Activated naive CD8-positive, alpha-beta T cell treated with anti-CD3 and anti-CD28 coated beads for 36 hours (primary cell): ENCODE measurements around the gene SLC15A3. TPM values are rescaled to one million over a fixed set of nuclear protein-coding genes. Genes with fewer than 3 reads are reported as not detected.
"Not testable (repeated sequence)": the region's sequence is repeated elsewhere in the genome, so short reads cannot be mapped to it uniquely, and the experiment has no call there.

Experiments used
- DNase-seq: peaks from one replicate; pipeline ENCODE4 v3.0.0; 2021
- H3K27ac Mint-ChIP-seq: one replicate; pipeline ENCODE4 v1.8.0; 2022; ENCODE audit warnings: mild to moderate bottlenecking, moderate library complexity, mixed read lengths
- H3K27me3 Mint-ChIP-seq: one replicate; pipeline ENCODE4 v1.8.0; 2022; ENCODE audit warnings: mild to moderate bottlenecking, mixed read lengths
- H3K36me3 Mint-ChIP-seq: one replicate; pipeline ENCODE4 v1.8.0; 2021; ENCODE audit warnings: mild to moderate bottlenecking, mixed read lengths
- H3K4me1 Mint-ChIP-seq: one replicate; pipeline ENCODE4 v1.8.0; 2021; ENCODE audit warnings: mixed read lengths
- H3K4me3 Mint-ChIP-seq: one replicate; pipeline ENCODE4 v1.8.0; 2022; ENCODE audit warnings: mild to moderate bottlenecking, moderate library complexity, mixed read lengths
- H3K9me3 Mint-ChIP-seq: one replicate; pipeline ENCODE4 v1.8.0; 2022; ENCODE audit warnings: mixed read lengths
- total RNA-seq, 2 experiments: library from RNA; stranded (reverse); gene quantifications; one replicate each; pipeline ENCODE4 v1.2.3, GENCODE V29; 2021

The SLC15A3 gene
- total RNA-seq, 2 experiments from 2014 or later = 6.3 to 6.9 TPM

GRCh38 chr11:60984636-60985035 is 32.7 kb upstream of the SLC15A3 start:
- Mint-ChIP-seq H3K9me3 (no peaks in the 10 kb centered on the region), H3K27ac (peak overlapping the region; percentile 93), H3K27me3 (no peaks in the 10 kb centered on the region), H3K4me3 (peak overlapping the region; percentile 75), H3K36me3 (peaks cover 68% of the 10 kb centered on the region), H3K4me1 (peaks cover 92% of the 10 kb centered on the region)
- no peak for DNase-seq

- Mint-ChIP-seq H3K27ac (peak overlapping the region; percentile 93), H3K4me3 (peak overlapping the region; percentile 75), H3K9me3 (no peaks in the 10 kb centered on the region), H3K4me1 (peaks cover 91% of the 10 kb centered on the region), H3K27me3 (no peaks in the 10 kb centered on the region), H3K36me3 (peaks cover 67% of the 10 kb centered on the region)
- no peak for DNase-seq
These were observed 32.2 kb upstream of the SLC15A3 start for GRCh38 chr11:60984149-60984548.

GRCh38 chr11:60982184-60982583 is 30.2 kb upstream of the SLC15A3 start:
- Mint-ChIP-seq H3K4me1 (peaks cover 91% of the 10 kb centered on the region), H3K9me3 (no peaks in the 10 kb centered on the region), H3K4me3 (peak overlapping the region; percentile 75), H3K27me3 (no peaks in the 10 kb centered on the region), H3K36me3 (peaks cover 62% of the 10 kb centered on the region), H3K27ac (peak overlapping the region; percentile 93)
- no peak for DNase-seq

GRCh38 chr11:60981515-60981914 is 29.5 kb upstream of the SLC15A3 start:
- Mint-ChIP-seq H3K4me3 (peak overlapping the region; percentile 69), H3K9me3 (no peaks in the 10 kb centered on the region), H3K36me3 (peaks cover 62% of the 10 kb centered on the region), H3K27ac (peak overlapping the region; percentile 93), H3K4me1 (peaks cover 90% of the 10 kb centered on the region), H3K27me3 (no peaks in the 10 kb centered on the region)
- DNase-seq = no peak

GRCh38 chr11:60978546-60979380 is 26.8 kb upstream of the SLC15A3 start:
- Mint-ChIP-seq H3K4me3 (peak overlapping the region; percentile 76), H3K9me3 (no peaks in the 10 kb centered on the region), H3K4me1 (peaks cover 79% of the 10 kb centered on the region), H3K36me3 (peaks cover 70% of the 10 kb centered on the region), H3K27me3 (no peaks in the 10 kb centered on the region), H3K27ac (peak overlapping the region; percentile 89)
- DNase-seq = peak; percentile 88

- H3K36me3 Mint-ChIP-seq = peaks cover 68% of the 10 kb centered on the region
- peak overlapping the region; percentile 89 for H3K27ac Mint-ChIP-seq
- no peaks in the 10 kb centered on the region for H3K27me3 Mint-ChIP-seq
- peak overlapping the region; percentile 76 for H3K4me3 Mint-ChIP-seq
- H3K4me1 Mint-ChIP-seq = peaks cover 72% of the 10 kb centered on the region
- no peaks in the 10 kb centered on the region for H3K9me3 Mint-ChIP-seq
- DNase-seq = no peak
These were observed 25.9 kb upstream of the SLC15A3 start for GRCh38 chr11:60977836-60978235.

- peaks cover 66% of the 10 kb centered on the region for H3K4me1 Mint-ChIP-seq
- DNase-seq = no peak
- H3K4me3 Mint-ChIP-seq = peak overlapping the region; percentile 76
- H3K36me3 Mint-ChIP-seq = peaks cover 70% of the 10 kb centered on the region
- peak overlapping the region; percentile 89 for H3K27ac Mint-ChIP-seq
- H3K9me3 Mint-ChIP-seq = no peaks in the 10 kb centered on the region
- no peaks in the 10 kb centered on the region for H3K27me3 Mint-ChIP-seq
These were observed 25.2 kb upstream of the SLC15A3 start for GRCh38 chr11:60977224-60977623.

- DNase-seq = no peak
- Mint-ChIP-seq H3K4me1 (peaks cover 61% of the 10 kb centered on the region), H3K4me3 (peak overlapping the region; percentile 91), H3K9me3 (no peaks in the 10 kb centered on the region), H3K36me3 (peaks cover 56% of the 10 kb centered on the region), H3K27me3 (no peaks in the 10 kb centered on the region), H3K27ac (peak overlapping the region; percentile 99)
These were observed 22.8 kb upstream of the SLC15A3 start for GRCh38 chr11:60974726-60975125.

GRCh38 chr11:60974316-60974715 is 22.3 kb upstream of the SLC15A3 start:
- peak overlapping the region; percentile 99 for H3K27ac Mint-ChIP-seq
- peak overlapping the region; percentile 91 for H3K4me3 Mint-ChIP-seq
- not testable (repeated sequence) for H3K27me3 Mint-ChIP-seq, H3K9me3 Mint-ChIP-seq, DNase-seq
- peaks cover 56% of the 10 kb centered on the region for H3K36me3 Mint-ChIP-seq
- peaks cover 58% of the 10 kb centered on the region for H3K4me1 Mint-ChIP-seq

- H3K36me3 Mint-ChIP-seq = peaks cover 54% of the 10 kb centered on the region
- peak overlapping the region; percentile 91 for H3K4me3 Mint-ChIP-seq
- H3K9me3 Mint-ChIP-seq = no peaks in the 10 kb centered on the region
- H3K27me3 Mint-ChIP-seq = no peaks in the 10 kb centered on the region
- H3K4me1 Mint-ChIP-seq = peaks cover 52% of the 10 kb centered on the region
- peak overlapping the region; percentile 99 for H3K27ac Mint-ChIP-seq
- DNase-seq = no peak
These were observed 21.7 kb upstream of the SLC15A3 start for GRCh38 chr11:60973699-60974098.

GRCh38 chr11:60972182-60973030 is 20.4 kb upstream of the SLC15A3 start:
- Mint-ChIP-seq H3K4me1 (peaks cover 39% of the 10 kb centered on the region), H3K27me3 (peaks cover 4% of the 10 kb centered on the region), H3K4me3 (peak overlapping the region; percentile 91), H3K36me3 (peaks cover 49% of the 10 kb centered on the region), H3K9me3 (peaks cover 7% of the 10 kb centered on the region), H3K27ac (peak overlapping the region; percentile 99)
- DNase-seq = no peak

- peak within 1 kb of the TSS; percentile 91 for H3K4me3 Mint-ChIP-seq
- peaks cover 4% of the 10 kb centered on the region for H3K27me3 Mint-ChIP-seq
- peak within 1 kb of the TSS; percentile 99 for H3K27ac Mint-ChIP-seq
- peaks cover 31% of the 10 kb centered on the region for H3K4me1 Mint-ChIP-seq
- peak; percentile 71 for DNase-seq
- peaks cover 44% of the 10 kb centered on the region for H3K36me3 Mint-ChIP-seq
- peaks cover 8% of the 10 kb centered on the region for H3K9me3 Mint-ChIP-seq
These were observed 19.5 kb upstream of the SLC15A3 start, which contains the start of gene CD6 for GRCh38 chr11:60971520-60971919. Gene CD6 (plus strand): TSS chr11:60971680. CDS start chr11:60971866, 186 bp downstream.

- Mint-ChIP-seq H3K36me3 (peaks cover 38% of the 10 kb centered on the region), H3K27me3 (peaks cover 4% of the 10 kb centered on the region), H3K9me3 (peaks cover 8% of the 10 kb centered on the region), H3K4me1 (peaks cover 26% of the 10 kb centered on the region), H3K4me3 (peak overlapping the region; percentile 91), H3K27ac (peak overlapping the region; percentile 99)
- no peak for DNase-seq
These were observed 18.9 kb upstream of the SLC15A3 start for GRCh38 chr11:60970890-60971289.

- peaks cover 8% of the 10 kb centered on the region for H3K9me3 Mint-ChIP-seq
- H3K27me3 Mint-ChIP-seq = peaks cover 4% of the 10 kb centered on the region
- H3K4me1 Mint-ChIP-seq = peaks cover 24% of the 10 kb centered on the region
- peak overlapping the region; percentile 91 for H3K4me3 Mint-ChIP-seq
- H3K27ac Mint-ChIP-seq = peak overlapping the region; percentile 71
- DNase-seq = peak; percentile 84
- peaks cover 36% of the 10 kb centered on the region for H3K36me3 Mint-ChIP-seq
These were observed 18.4 kb upstream of the SLC15A3 start for GRCh38 chr11:60970369-60970774.

GRCh38 chr11:60968223-60968622 is 16.2 kb upstream of the SLC15A3 start:
- peaks cover 17% of the 10 kb centered on the region for H3K36me3 Mint-ChIP-seq
- peaks cover 4% of the 10 kb centered on the region for H3K27me3 Mint-ChIP-seq
- H3K27ac Mint-ChIP-seq = no peak overlapping the region
- DNase-seq = no peak
- no peak overlapping the region for H3K4me3 Mint-ChIP-seq
- peaks cover 15% of the 10 kb centered on the region for H3K4me1 Mint-ChIP-seq
- peaks cover 8% of the 10 kb centered on the region for H3K9me3 Mint-ChIP-seq
